ENCODE results near the gene POU6F2. TPM values are rescaled to one million over a fixed set of nuclear protein-coding genes. Genes with fewer than 3 reads are reported as not detected.

The POU6F2 gene
- total RNA-seq, 5 donors from 2014 or later (not counting 1 experiment from before 2014, with no cell fraction given), result not detected

- ATAC-seq (replicated peaks in 1 of 4) (no peak), DNase-seq (no peak)
- Mint-ChIP-seq H3K27ac (no peak overlapping the region), H3K9me3 (no peaks in the 10 kb centered on the region), H3K27me3 (peaks cover 0 to 6% of the 10 kb centered on the region in 2 donors), H3K36me3 (no peaks in the 10 kb centered on the region), H3K4me1 (no peaks in the 10 kb centered on the region), H3K4me3 (no peak overlapping the region)
- Histone ChIP-seq H3K27me3 (replicated peaks in 1 of 2; ENCODE audit: control insufficient read depth in 2 of 2, extremely low read depth in 1 of 2, insufficient read depth in 2 of 2, low read length in 1 of 2) (no peaks in the 10 kb centered on the region), H3K27ac (ENCODE audit: low read length) (no peak overlapping the region), H3K4me1 (ENCODE audit: control insufficient read depth in 1 of 2, extremely low read depth in 1 of 2, insufficient read depth in 2 of 2, low read length in 2 of 2) (no peaks in the 10 kb centered on the region), H3K9me3 (no peaks in the 10 kb centered on the region), H3K36me3 (ENCODE audit: control insufficient read depth in 2 of 2, extremely low read depth in 1 of 2, insufficient read depth in 1 of 2, low read length in 1 of 2) (no peaks in the 10 kb centered on the region), H3K4me3 (ENCODE audit: control insufficient read depth in 1 of 2, extremely low read depth in 1 of 2, low read length in 1 of 2) (no peak overlapping the region)
- 72% methylated on average over 5 of the region's 5 CpGs for WGBS (ENCODE audit: insufficient coverage)
- CTCF ChIA-PET, result no interaction called here
- POLR2A ChIA-PET, result no interaction called here
Measured at GRCh38 chr7:39199951-39200350, 222.2 kb downstream of the POU6F2 start.

- Histone ChIP-seq H3K4me3 (ENCODE audit: control insufficient read depth in 1 of 2, extremely low read depth in 1 of 2, low read length in 1 of 2) (no peak overlapping the region), H3K9me3 (no peaks in the 10 kb centered on the region), H3K4me1 (ENCODE audit: control insufficient read depth in 1 of 2, extremely low read depth in 1 of 2, insufficient read depth in 2 of 2, low read length in 2 of 2) (no peaks in the 10 kb centered on the region), H3K27me3 (replicated peaks in 1 of 2; ENCODE audit: control insufficient read depth in 2 of 2, extremely low read depth in 1 of 2, insufficient read depth in 2 of 2, low read length in 1 of 2) (no peaks in the 10 kb centered on the region), H3K27ac (ENCODE audit: low read length) (no peak overlapping the region), H3K36me3 (ENCODE audit: control insufficient read depth in 2 of 2, extremely low read depth in 1 of 2, insufficient read depth in 1 of 2, low read length in 1 of 2) (no peaks in the 10 kb centered on the region)
- H3K4me3 Mint-ChIP-seq, result no peak overlapping the region
- H3K9me3 Mint-ChIP-seq, result no peaks in the 10 kb centered on the region
- POLR2A ChIA-PET, result no interaction called here
- no peaks in the 10 kb centered on the region for H3K36me3 Mint-ChIP-seq
- ATAC-seq (replicated peaks in 1 of 4) (no peak), DNase-seq (no peak)
- H3K4me1 Mint-ChIP-seq, result no peaks in the 10 kb centered on the region
- peaks cover 0 to 6% of the 10 kb centered on the region in 2 donors for H3K27me3 Mint-ChIP-seq
- WGBS (ENCODE audit: insufficient coverage), result no CpG with 5 or more reads among the region's 1 CpG
- H3K27ac Mint-ChIP-seq, result no peak overlapping the region
- CTCF ChIA-PET, result no interaction called here
Measured at GRCh38 chr7:39202041-39202440, 224.3 kb downstream of the POU6F2 start.

- ATAC-seq (replicated peaks in 1 of 4), result no peak
- Mint-ChIP-seq H3K4me3 (no peak overlapping the region), H3K36me3 (no peaks in the 10 kb centered on the region)
Measured at GRCh38 chr7:39210362-39210761, 232.7 kb downstream of the POU6F2 start.

GRCh38 chr7:39211581-39211980 is 233.9 kb downstream of the POU6F2 start:
- H3K4me3 Mint-ChIP-seq, result no peak overlapping the region
- no peaks in the 10 kb centered on the region for H3K4me1 Mint-ChIP-seq
- no peaks in the 10 kb centered on the region for H3K9me3 ChIP-seq
- H3K27ac Mint-ChIP-seq, result no peak overlapping the region
- DNase-seq (no peak), ATAC-seq (replicated peaks in 1 of 4) (no peak)
- no peaks in the 10 kb centered on the region for H3K36me3 ChIP-seq (ENCODE audit: control insufficient read depth in 2 of 2, extremely low read depth in 1 of 2, insufficient read depth in 1 of 2, low read length in 1 of 2)
- WGBS (ENCODE audit: insufficient coverage), result 43% methylated on average over 3 of the region's 3 CpGs
- H3K4me3 ChIP-seq (ENCODE audit: control insufficient read depth in 1 of 2, extremely low read depth in 1 of 2, low read length in 1 of 2), result no peak overlapping the region
- peaks cover 0 to 4% (median 0%) of the 10 kb centered on the region in 3 donors for H3K9me3 Mint-ChIP-seq
- H3K27me3 Mint-ChIP-seq, result no peaks in the 10 kb centered on the region
- peaks cover 0 to 3% of the 10 kb centered on the region in 2 experiments for H3K27me3 ChIP-seq (replicated peaks in 1 of 2; ENCODE audit: control insufficient read depth in 2 of 2, extremely low read depth in 1 of 2, insufficient read depth in 2 of 2, low read length in 1 of 2)
- ChIA-PET POLR2A (no interaction called here), CTCF (no interaction called here)
- H3K4me1 ChIP-seq (ENCODE audit: control insufficient read depth in 1 of 2, extremely low read depth in 1 of 2, insufficient read depth in 2 of 2, low read length in 2 of 2), result no peaks in the 10 kb centered on the region
- H3K27ac ChIP-seq (ENCODE audit: low read length), result no peak overlapping the region
- H3K36me3 Mint-ChIP-seq, result no peaks in the 10 kb centered on the region

More at GRCh38 chr7:39210362-39210761, 232.7 kb downstream of the POU6F2 start:
- no peaks in the 10 kb centered on the region for H3K9me3 ChIP-seq
- H3K4me3 ChIP-seq (ENCODE audit: control insufficient read depth in 1 of 2, extremely low read depth in 1 of 2, low read length in 1 of 2), result no peak overlapping the region
- no peaks in the 10 kb centered on the region for H3K27me3 Mint-ChIP-seq
- H3K27ac Mint-ChIP-seq, result no peak overlapping the region
- H3K9me3 Mint-ChIP-seq, result peaks cover 0 to 4% (median 0%) of the 10 kb centered on the region in 3 donors
- peaks cover 0 to 3% of the 10 kb centered on the region in 2 experiments for H3K27me3 ChIP-seq (replicated peaks in 1 of 2; ENCODE audit: control insufficient read depth in 2 of 2, extremely low read depth in 1 of 2, insufficient read depth in 2 of 2, low read length in 1 of 2)
- H3K4me1 Mint-ChIP-seq, result no peaks in the 10 kb centered on the region
- H3K4me1 ChIP-seq (ENCODE audit: control insufficient read depth in 1 of 2, extremely low read depth in 1 of 2, insufficient read depth in 2 of 2, low read length in 2 of 2), result no peaks in the 10 kb centered on the region
- H3K27ac ChIP-seq (ENCODE audit: low read length), result no peak overlapping the region
- no peak for DNase-seq
- WGBS (ENCODE audit: insufficient coverage), result 100% methylated on average over 2 of the region's 6 CpGs
- CTCF ChIA-PET, result no interaction called here
- H3K36me3 ChIP-seq (ENCODE audit: control insufficient read depth in 2 of 2, extremely low read depth in 1 of 2, insufficient read depth in 1 of 2, low read length in 1 of 2), result no peaks in the 10 kb centered on the region
- POLR2A ChIA-PET, result no interaction called here

- no peaks in the 10 kb centered on the region for H3K9me3 ChIP-seq
- POLR2A ChIA-PET, result no interaction called here
- H3K27ac Mint-ChIP-seq, result no peak overlapping the region
- no peaks in the 10 kb centered on the region for H3K27me3 Mint-ChIP-seq
- no peaks in the 10 kb centered on the region for H3K36me3 Mint-ChIP-seq
- no peaks in the 10 kb centered on the region for H3K4me1 Mint-ChIP-seq
- peaks cover 0 to 4% (median 0%) of the 10 kb centered on the region in 3 donors for H3K9me3 Mint-ChIP-seq
- H3K27me3 ChIP-seq (replicated peaks in 1 of 2; ENCODE audit: control insufficient read depth in 2 of 2, extremely low read depth in 1 of 2, insufficient read depth in 2 of 2, low read length in 1 of 2), result no peaks in the 10 kb centered on the region
- no peaks in the 10 kb centered on the region for H3K4me1 ChIP-seq (ENCODE audit: control insufficient read depth in 1 of 2, extremely low read depth in 1 of 2, insufficient read depth in 2 of 2, low read length in 2 of 2)
- ATAC-seq (replicated peaks in 1 of 4) (no peak), DNase-seq (no peak)
- no peaks in the 10 kb centered on the region for H3K36me3 ChIP-seq (ENCODE audit: control insufficient read depth in 2 of 2, extremely low read depth in 1 of 2, insufficient read depth in 1 of 2, low read length in 1 of 2)
- H3K4me3 ChIP-seq (ENCODE audit: control insufficient read depth in 1 of 2, extremely low read depth in 1 of 2, low read length in 1 of 2), result no peak overlapping the region
- H3K27ac ChIP-seq (ENCODE audit: low read length), result no peak overlapping the region
- no CpG with 5 or more reads among the region's 2 CpGs for WGBS (ENCODE audit: insufficient coverage)
- CTCF ChIA-PET, result no interaction called here
- H3K4me3 Mint-ChIP-seq, result no peak overlapping the region
Measured at GRCh38 chr7:39212876-39213275, 235.2 kb downstream of the POU6F2 start.

GRCh38 chr7:39217783-39218182 is 240.1 kb downstream of the POU6F2 start:
- ChIA-PET POLR2A (no interaction called here), CTCF (no interaction called here)
- no peaks in the 10 kb centered on the region for H3K4me1 ChIP-seq (ENCODE audit: control insufficient read depth in 1 of 2, extremely low read depth in 1 of 2, insufficient read depth in 2 of 2, low read length in 2 of 2)

GRCh38 chr7:39219869-39220268 is 242.2 kb downstream of the POU6F2 start:
- no peaks in the 10 kb centered on the region for H3K4me1 ChIP-seq (ENCODE audit: control insufficient read depth in 1 of 2, extremely low read depth in 1 of 2, insufficient read depth in 2 of 2, low read length in 2 of 2)
- H3K9me3 ChIP-seq, result no peaks in the 10 kb centered on the region
- ChIA-PET CTCF (interaction anchor here in 1 of 2 donors (0.6 kb wide), 1 partner anchor 281 kb away, joined by 3 read pairs; no protein-coding TSS in a partner anchor), POLR2A (no interaction called here)
- H3K27ac ChIP-seq (ENCODE audit: low read length), result no peak overlapping the region
- DNase-seq, result no peak
- Mint-ChIP-seq H3K9me3 (peaks cover 0 to 4% (median 0%) of the 10 kb centered on the region in 3 donors), H3K27ac (no peak overlapping the region), H3K4me3 (no peak overlapping the region), H3K27me3 (peaks cover 0 to 3% of the 10 kb centered on the region in 2 donors), H3K4me1 (no peaks in the 10 kb centered on the region), H3K36me3 (no peaks in the 10 kb centered on the region)
- no peak overlapping the region for H3K4me3 ChIP-seq (ENCODE audit: control insufficient read depth in 1 of 2, extremely low read depth in 1 of 2, low read length in 1 of 2)
- no peak for ATAC-seq (replicated peaks in 1 of 4)
- H3K27me3 ChIP-seq (replicated peaks in 1 of 2; ENCODE audit: control insufficient read depth in 2 of 2, extremely low read depth in 1 of 2, insufficient read depth in 2 of 2, low read length in 1 of 2), result no peaks in the 10 kb centered on the region
- H3K36me3 ChIP-seq (ENCODE audit: control insufficient read depth in 2 of 2, extremely low read depth in 1 of 2, insufficient read depth in 1 of 2, low read length in 1 of 2), result no peaks in the 10 kb centered on the region
- WGBS (ENCODE audit: insufficient coverage), result no CpG with 5 or more reads among the region's 4 CpGs

More at GRCh38 chr7:39217783-39218182, 240.1 kb downstream of the POU6F2 start:
- DNase-seq, result no peak
- peaks cover 0 to 3% of the 10 kb centered on the region in 2 donors for H3K27me3 Mint-ChIP-seq
- H3K4me3 ChIP-seq (ENCODE audit: control insufficient read depth in 1 of 2, extremely low read depth in 1 of 2, low read length in 1 of 2), result no peak overlapping the region
- H3K9me3 Mint-ChIP-seq, result peaks cover 0 to 8% (median 0%) of the 10 kb centered on the region in 3 donors
- H3K4me3 Mint-ChIP-seq, result no peak overlapping the region
- 80% methylated on average over 1 of the region's 3 CpGs for WGBS (ENCODE audit: insufficient coverage)
- no peaks in the 10 kb centered on the region for H3K4me1 Mint-ChIP-seq
- H3K27me3 ChIP-seq (replicated peaks in 1 of 2; ENCODE audit: control insufficient read depth in 2 of 2, extremely low read depth in 1 of 2, insufficient read depth in 2 of 2, low read length in 1 of 2), result no peaks in the 10 kb centered on the region
- H3K9me3 ChIP-seq, result no peaks in the 10 kb centered on the region
- no peak overlapping the region for H3K27ac ChIP-seq (ENCODE audit: low read length)
- H3K36me3 ChIP-seq (ENCODE audit: control insufficient read depth in 2 of 2, extremely low read depth in 1 of 2, insufficient read depth in 1 of 2, low read length in 1 of 2), result no peaks in the 10 kb centered on the region
- ATAC-seq (replicated peaks in 1 of 4), result no peak
- no peaks in the 10 kb centered on the region for H3K36me3 Mint-ChIP-seq
- no peak overlapping the region for H3K27ac Mint-ChIP-seq

Measured in T-cell (primary cell).